ENCODE data around the gene MEX3B. TPM values are rescaled to one million over a fixed set of nuclear protein-coding genes. Genes with fewer than 3 reads are reported as not detected.

Gene MEX3B
- total RNA-seq, 1 experiment from 2014 or later = 0.37 TPM

DNA sequence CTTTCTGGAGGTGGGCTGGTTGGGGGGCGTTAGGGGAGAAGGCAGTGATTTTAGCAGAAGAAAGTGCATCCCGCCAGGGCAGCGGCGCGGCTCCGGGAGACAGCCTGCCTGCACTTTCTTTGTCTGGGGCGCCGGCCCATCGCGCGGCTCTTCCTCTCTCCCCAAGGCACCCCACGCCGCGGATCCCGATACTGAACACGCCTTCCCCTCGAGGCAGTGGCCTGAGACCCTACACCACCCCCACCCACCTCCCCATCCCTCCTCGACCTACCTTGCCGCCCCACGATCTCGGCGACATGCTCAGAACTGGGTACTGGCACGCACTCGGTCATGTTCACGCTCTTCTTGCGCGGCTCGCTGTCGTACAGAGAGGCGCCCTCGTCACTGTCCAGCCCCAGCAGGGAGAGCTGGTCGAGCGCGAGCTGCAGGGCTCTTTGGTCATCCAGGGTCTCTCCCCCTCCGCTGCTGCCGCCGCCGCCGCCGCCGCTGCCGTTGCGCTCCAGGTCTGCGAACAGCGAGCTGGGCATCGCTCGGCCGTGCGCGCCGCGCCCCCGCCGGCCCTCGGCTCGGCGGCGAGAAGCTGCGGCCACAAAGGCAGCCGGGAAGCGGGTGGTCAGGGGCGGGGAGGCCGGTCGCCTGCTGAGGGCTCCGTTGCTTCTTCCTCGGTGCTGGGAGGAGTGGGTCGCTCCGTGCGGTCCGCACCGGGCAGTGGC is 483 bp downstream of the MEX3B start:
- H3K4me3 ChIP-seq (ENCODE audit: low read length) = peak overlapping the region; percentile 95
- peak; percentile 51 for DNase-seq
- peak overlapping the region; percentile 97 for H3K4me2 ChIP-seq (ENCODE audit: low read depth, low read length, poor library complexity, severe bottlenecking)
- H3K9ac ChIP-seq (ENCODE audit: low read length) = peak overlapping the region; percentile 84
- H2AFZ ChIP-seq (ENCODE audit: low read length) = peak overlapping the region; percentile 99
- no peaks in the 10 kb centered on the region for H3K9me3 ChIP-seq (ENCODE audit: low read length)
- no peaks in the 10 kb centered on the region for H3K9me2 ChIP-seq (replicated peaks; ENCODE audit: insufficient read depth, low read length)
- peaks cover 4% of the 10 kb centered on the region for H3K4me1 ChIP-seq (ENCODE audit: low read length)
- no peak overlapping the region for H3K27ac ChIP-seq (ENCODE audit: low read length)
- H3K36me3 ChIP-seq (ENCODE audit: insufficient read depth, low read length) = no peaks in the 10 kb centered on the region
- no peaks in the 10 kb centered on the region for H4K20me1 ChIP-seq (ENCODE audit: insufficient read depth, low read depth, low read length)
- no peaks in the 10 kb centered on the region for H3K27me3 ChIP-seq (ENCODE audit: low read length)
- H3K79me2 ChIP-seq (ENCODE audit: low read length) = no peaks in the 10 kb centered on the region

DNA sequence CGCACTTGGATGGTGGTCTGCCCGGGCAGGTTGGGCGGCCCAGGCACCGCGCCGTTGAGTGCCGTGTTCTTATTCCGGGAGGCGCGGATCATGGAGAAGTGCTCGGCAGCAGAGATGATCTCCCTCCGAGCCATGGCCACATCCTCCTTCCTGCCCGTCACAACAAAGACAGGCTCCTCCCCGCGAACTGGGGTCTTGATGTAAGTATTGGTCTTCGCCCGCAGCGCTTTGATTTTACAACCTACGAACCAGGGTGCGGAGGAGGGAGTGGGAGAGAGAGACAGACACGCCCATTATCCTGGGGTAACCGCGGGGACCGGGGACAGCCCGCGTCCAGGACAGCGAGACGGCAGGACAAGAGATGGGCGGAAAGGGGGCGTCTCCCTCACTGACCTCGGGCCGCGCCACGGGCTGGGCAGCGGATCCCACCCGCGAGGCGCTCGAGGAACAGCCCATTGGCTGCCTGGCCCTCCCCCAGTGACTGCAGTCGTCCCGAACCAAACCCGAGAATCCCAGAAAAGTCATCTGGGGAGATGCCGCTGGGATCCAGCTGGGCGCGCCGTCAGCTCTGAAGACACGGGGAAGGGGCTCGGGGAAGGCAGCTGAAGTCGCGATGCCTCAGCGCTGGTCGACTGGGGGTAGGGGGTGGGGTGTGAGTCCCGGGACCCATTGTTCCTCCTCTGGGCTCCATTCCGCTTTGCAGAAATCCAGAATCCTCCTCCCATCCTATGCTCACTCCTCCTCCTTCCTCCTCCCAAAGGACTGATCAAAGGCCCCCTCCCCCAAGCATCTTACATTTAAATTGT is 1.2 kb downstream of the MEX3B start:
- Histone ChIP-seq H3K27ac (ENCODE audit: low read length) (no peak overlapping the region), H3K4me1 (ENCODE audit: low read length) (peaks cover 4% of the 10 kb centered on the region), H3K9me2 (replicated peaks; ENCODE audit: insufficient read depth, low read length) (no peaks in the 10 kb centered on the region), H3K4me3 (ENCODE audit: low read length) (peak overlapping the region; percentile 95), H3K4me2 (ENCODE audit: low read depth, low read length, poor library complexity, severe bottlenecking) (peak overlapping the region; percentile 97), H3K36me3 (ENCODE audit: insufficient read depth, low read length) (no peaks in the 10 kb centered on the region), H3K9ac (ENCODE audit: low read length) (peak overlapping the region; percentile 84), H4K20me1 (ENCODE audit: insufficient read depth, low read depth, low read length) (no peaks in the 10 kb centered on the region), H3K79me2 (ENCODE audit: low read length) (no peaks in the 10 kb centered on the region), H3K9me3 (ENCODE audit: low read length) (no peaks in the 10 kb centered on the region), H2AFZ (ENCODE audit: low read length) (peak overlapping the region; percentile 99; the same call in 1 of the 2 replicates), H3K27me3 (ENCODE audit: low read length) (no peaks in the 10 kb centered on the region)
- DNase-seq = no peak

DNA sequence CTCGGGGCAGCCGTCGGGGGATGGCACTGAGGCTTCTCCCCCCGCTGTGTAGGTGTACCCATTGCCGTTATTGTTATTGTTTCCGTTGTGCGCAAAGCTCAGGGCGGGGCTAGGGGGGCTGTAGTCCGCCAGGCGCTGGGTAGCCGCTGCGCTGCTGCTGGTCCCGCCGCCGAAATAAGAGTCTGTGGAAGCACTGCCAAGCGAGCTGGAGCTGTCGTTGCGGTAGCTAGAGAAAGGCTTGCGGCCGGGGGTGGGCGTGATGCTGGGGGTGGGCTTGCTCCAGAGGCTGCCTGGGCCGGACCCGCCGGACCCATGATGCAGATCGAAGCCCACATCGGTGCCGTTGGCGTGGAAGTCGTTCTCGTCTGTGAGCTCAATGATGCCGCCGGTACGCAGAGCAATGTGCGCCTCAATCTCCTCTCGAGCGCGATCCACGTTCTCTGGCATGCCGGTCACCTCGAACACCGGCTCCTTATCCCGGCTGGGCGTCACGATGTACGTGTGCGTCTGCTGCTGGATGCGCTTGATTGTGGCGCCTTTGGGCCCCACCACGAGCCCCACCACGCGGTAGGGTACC is 1.9 kb downstream of the MEX3B start:
- Histone ChIP-seq H3K9ac (ENCODE audit: low read length) (no peak overlapping the region), H3K79me2 (ENCODE audit: low read length) (no peaks in the 10 kb centered on the region), H3K4me1 (ENCODE audit: low read length) (peaks cover 4% of the 10 kb centered on the region), H3K4me2 (ENCODE audit: low read depth, low read length, poor library complexity, severe bottlenecking) (no peak overlapping the region), H3K27me3 (ENCODE audit: low read length) (no peaks in the 10 kb centered on the region), H3K27ac (ENCODE audit: low read length) (no peak overlapping the region), H4K20me1 (ENCODE audit: insufficient read depth, low read depth, low read length) (no peaks in the 10 kb centered on the region), H3K36me3 (ENCODE audit: insufficient read depth, low read length) (no peaks in the 10 kb centered on the region), H3K4me3 (ENCODE audit: low read length) (no peak overlapping the region), H2AFZ (ENCODE audit: low read length) (no peak overlapping the region), H3K9me3 (ENCODE audit: low read length) (no peaks in the 10 kb centered on the region), H3K9me2 (replicated peaks; ENCODE audit: insufficient read depth, low read length) (no peaks in the 10 kb centered on the region)
- no peak for DNase-seq

DNA sequence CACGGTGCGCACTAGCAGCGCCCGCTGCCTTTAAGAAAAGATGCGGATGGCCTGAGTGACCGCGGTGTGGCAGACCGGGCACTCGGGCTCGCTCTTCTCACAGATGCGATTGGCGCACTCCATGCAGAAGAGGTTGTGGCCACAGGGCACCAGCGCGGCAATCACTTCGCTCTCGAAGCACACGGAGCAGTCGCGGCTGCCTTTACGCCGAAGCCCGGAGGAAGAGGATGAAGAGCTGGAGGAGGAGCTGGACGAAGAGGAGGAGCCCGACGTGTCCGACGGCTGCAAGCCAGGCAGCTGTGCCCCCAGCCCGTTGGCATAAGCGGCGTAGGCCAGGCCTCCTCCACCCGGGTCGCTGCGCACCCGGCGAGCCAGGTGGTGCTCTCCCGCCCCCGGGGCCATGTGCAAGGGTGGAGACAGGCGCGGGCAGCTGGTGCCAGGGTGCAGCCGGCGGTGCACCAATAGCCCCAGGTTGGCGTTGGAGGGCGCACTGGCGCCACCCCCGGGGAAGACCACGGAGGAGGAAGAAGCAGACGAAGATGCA is 2.6 kb downstream of the MEX3B start:
- H3K9ac ChIP-seq (ENCODE audit: low read length) = no peak overlapping the region
- H3K9me2 ChIP-seq (replicated peaks; ENCODE audit: insufficient read depth, low read length) = no peaks in the 10 kb centered on the region
- no peak overlapping the region for H3K27ac ChIP-seq (ENCODE audit: low read length)
- peaks cover 4% of the 10 kb centered on the region for H3K4me1 ChIP-seq (ENCODE audit: low read length)
- H3K27me3 ChIP-seq (ENCODE audit: low read length) = no peaks in the 10 kb centered on the region
- no peak for DNase-seq
- no peaks in the 10 kb centered on the region for H4K20me1 ChIP-seq (ENCODE audit: insufficient read depth, low read depth, low read length)
- H3K4me2 ChIP-seq (ENCODE audit: low read depth, low read length, poor library complexity, severe bottlenecking) = no peak overlapping the region
- no peaks in the 10 kb centered on the region for H3K36me3 ChIP-seq (ENCODE audit: insufficient read depth, low read length)
- no peak overlapping the region for H3K4me3 ChIP-seq (ENCODE audit: low read length)
- no peaks in the 10 kb centered on the region for H3K9me3 ChIP-seq (ENCODE audit: low read length)
- H2AFZ ChIP-seq (ENCODE audit: low read length) = no peak overlapping the region
- H3K79me2 ChIP-seq (ENCODE audit: low read length) = no peaks in the 10 kb centered on the region

DNA sequence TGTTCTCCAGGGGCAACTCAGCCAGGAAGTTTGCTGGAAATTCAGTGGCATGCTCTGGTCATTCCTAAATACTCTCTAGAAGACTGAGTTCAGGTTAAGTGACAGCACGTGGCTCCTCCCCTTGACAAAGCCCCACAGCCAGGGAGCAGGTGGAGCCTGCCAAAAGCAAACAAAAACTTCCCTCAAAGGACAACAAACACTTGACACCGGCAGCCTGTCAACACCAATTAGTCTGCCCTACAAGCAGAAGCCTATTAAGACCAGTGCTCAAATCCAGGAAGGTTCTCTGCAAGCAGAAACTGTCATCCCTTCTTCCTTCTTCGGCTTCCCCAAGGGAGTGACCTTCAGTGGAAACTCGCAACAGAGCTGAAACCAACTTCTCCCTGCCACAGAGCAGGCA is 5.0 kb downstream of the MEX3B start:
- no peak for DNase-seq
- Histone ChIP-seq H3K9me3 (ENCODE audit: low read length) (no peaks in the 10 kb centered on the region), H2AFZ (ENCODE audit: low read length) (no peak overlapping the region), H3K79me2 (ENCODE audit: low read length) (no peaks in the 10 kb centered on the region), H4K20me1 (ENCODE audit: insufficient read depth, low read depth, low read length) (no peaks in the 10 kb centered on the region), H3K4me1 (ENCODE audit: low read length) (peaks cover 4% of the 10 kb centered on the region), H3K4me2 (ENCODE audit: low read depth, low read length, poor library complexity, severe bottlenecking) (no peak overlapping the region), H3K36me3 (ENCODE audit: insufficient read depth, low read length) (no peaks in the 10 kb centered on the region), H3K9ac (ENCODE audit: low read length) (no peak overlapping the region), H3K9me2 (replicated peaks; ENCODE audit: insufficient read depth, low read length) (no peaks in the 10 kb centered on the region), H3K27ac (ENCODE audit: low read length) (no peak overlapping the region), H3K27me3 (ENCODE audit: low read length) (no peaks in the 10 kb centered on the region), H3K4me3 (ENCODE audit: low read length) (no peak overlapping the region)

DNA sequence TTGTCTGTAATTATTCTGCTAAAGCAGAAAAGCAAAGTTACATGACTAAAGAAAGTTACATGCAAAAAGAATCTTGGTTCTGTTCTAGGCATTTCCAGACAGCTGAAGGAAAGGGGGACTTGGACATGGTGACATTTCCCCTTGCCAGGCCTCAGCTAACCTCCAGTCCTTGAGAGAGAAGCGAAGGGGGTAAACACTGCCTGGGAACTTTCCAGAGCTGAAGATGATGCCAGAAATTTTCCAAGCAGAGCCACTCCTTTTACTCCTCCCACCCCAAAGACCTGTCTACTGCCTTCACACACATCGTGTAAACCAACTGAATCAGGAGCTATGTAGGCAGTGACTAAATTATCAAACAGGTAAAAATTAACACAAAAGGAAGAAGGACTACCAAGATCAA is 5.4 kb downstream of the MEX3B start:
- Histone ChIP-seq H2AFZ (ENCODE audit: low read length) (no peak overlapping the region), H3K79me2 (ENCODE audit: low read length) (no peaks in the 10 kb centered on the region), H3K27ac (ENCODE audit: low read length) (no peak overlapping the region), H3K4me3 (ENCODE audit: low read length) (no peak overlapping the region), H3K9me2 (replicated peaks; ENCODE audit: insufficient read depth, low read length) (no peaks in the 10 kb centered on the region), H3K9ac (ENCODE audit: low read length) (no peak overlapping the region), H3K36me3 (ENCODE audit: insufficient read depth, low read length) (no peaks in the 10 kb centered on the region), H4K20me1 (ENCODE audit: insufficient read depth, low read depth, low read length) (no peaks in the 10 kb centered on the region), H3K27me3 (ENCODE audit: low read length) (no peaks in the 10 kb centered on the region), H3K4me2 (ENCODE audit: low read depth, low read length, poor library complexity, severe bottlenecking) (no peak overlapping the region), H3K9me3 (ENCODE audit: low read length) (no peaks in the 10 kb centered on the region), H3K4me1 (ENCODE audit: low read length) (peaks cover 4% of the 10 kb centered on the region)
- DNase-seq = no peak

- H4K20me1 ChIP-seq (ENCODE audit: insufficient read depth, low read depth, low read length) = no peaks in the 10 kb centered on the region
Observed at GRCh38 chr15:82039871-82040270, 5.9 kb downstream of the MEX3B start.

GRCh38 chr15:82036461-82036860 is 9.4 kb downstream of the MEX3B start:
- no peak overlapping the region for H3K9ac ChIP-seq (ENCODE audit: low read length)
- H3K79me2 ChIP-seq (ENCODE audit: low read length) = no peaks in the 10 kb centered on the region
- no peak for DNase-seq
- no peak overlapping the region for H3K4me3 ChIP-seq (ENCODE audit: low read length)
- no peak overlapping the region for H3K27ac ChIP-seq (ENCODE audit: low read length)
- H3K27me3 ChIP-seq (ENCODE audit: low read length) = no peaks in the 10 kb centered on the region
- H4K20me1 ChIP-seq (ENCODE audit: insufficient read depth, low read depth, low read length) = no peaks in the 10 kb centered on the region
- no peaks in the 10 kb centered on the region for H3K4me1 ChIP-seq (ENCODE audit: low read length)
- H3K9me2 ChIP-seq (replicated peaks; ENCODE audit: insufficient read depth, low read length) = no peaks in the 10 kb centered on the region
- no peaks in the 10 kb centered on the region for H3K9me3 ChIP-seq (ENCODE audit: low read length)
- no peak overlapping the region for H3K4me2 ChIP-seq (ENCODE audit: low read depth, low read length, poor library complexity, severe bottlenecking)
- H3K36me3 ChIP-seq (ENCODE audit: insufficient read depth, low read length) = no peaks in the 10 kb centered on the region
- no peak overlapping the region for H2AFZ ChIP-seq (ENCODE audit: low read length)

More at GRCh38 chr15:82039871-82040270, 5.9 kb downstream of the MEX3B start:
- Histone ChIP-seq H3K4me1 (ENCODE audit: low read length) (peaks cover 1% of the 10 kb centered on the region), H3K79me2 (ENCODE audit: low read length) (no peaks in the 10 kb centered on the region), H3K9ac (ENCODE audit: low read length) (no peak overlapping the region), H3K27ac (ENCODE audit: low read length) (no peak overlapping the region), H3K36me3 (ENCODE audit: insufficient read depth, low read length) (no peaks in the 10 kb centered on the region), H3K4me2 (ENCODE audit: low read depth, low read length, poor library complexity, severe bottlenecking) (no peak overlapping the region), H3K9me2 (replicated peaks; ENCODE audit: insufficient read depth, low read length) (no peaks in the 10 kb centered on the region), H3K27me3 (ENCODE audit: low read length) (no peaks in the 10 kb centered on the region), H2AFZ (ENCODE audit: low read length) (no peak overlapping the region), H3K9me3 (ENCODE audit: low read length) (no peaks in the 10 kb centered on the region), H3K4me3 (ENCODE audit: low read length) (no peak overlapping the region)
- no peak for DNase-seq

Measured in Karpas-422 (cell line).